ENCODE data around the gene WWOX. TPM values are rescaled to one million over a fixed set of nuclear protein-coding genes. Genes with fewer than 3 reads are reported as not detected.

The WWOX gene
- total RNA-seq, 3 donors from 2014 or later: 11.7 to 18.0 (median 13.8) TPM

GRCh38 chr16:78196502-78196901, 97.0 kb downstream of the WWOX start:
- Histone ChIP-seq H3K36me3 (ENCODE audit: low read depth) (no peaks in the 10 kb centered on the region), H3K9me3 (no peaks in the 10 kb centered on the region), H3K4me3 (no peak overlapping the region), H3K4me1 (ENCODE audit: low read depth) (no peaks in the 10 kb centered on the region)
- DNase-seq (no peak), ATAC-seq (no peak)
- intact Hi-C loops (cut with DNase I, micrococcal nuclease): no loop called here
- no peak for TF ChIP-seq CTCF (IDR thresholded peaks at IDR 0.05)

DNA sequence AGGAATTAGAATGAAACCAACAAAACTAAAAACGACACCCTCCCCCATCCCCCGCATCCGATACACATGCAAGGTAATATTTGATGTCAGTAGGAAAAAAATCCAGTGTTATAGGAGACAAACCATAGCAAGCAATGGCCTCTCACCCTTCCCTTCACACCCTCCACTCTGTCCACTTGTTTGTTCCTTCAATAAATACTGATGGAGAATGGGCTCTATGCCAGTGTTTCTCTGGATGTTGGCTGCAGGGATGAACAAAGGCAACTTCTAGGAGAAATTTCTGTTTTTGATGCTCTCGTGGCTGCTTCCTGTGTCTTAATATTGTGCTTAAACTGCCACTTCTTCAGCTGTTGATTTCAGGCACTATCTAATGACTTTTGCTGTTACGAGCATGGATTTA, 98.8 kb downstream of the WWOX start:
- TF ChIP-seq CTCF (IDR thresholded peaks at IDR 0.05): no peak
- intact Hi-C loops (cut with DNase I, micrococcal nuclease): no loop called here
- Histone ChIP-seq H3K4me3 (no peak overlapping the region), H3K36me3 (ENCODE audit: low read depth) (no peaks in the 10 kb centered on the region), H3K9me3 (no peaks in the 10 kb centered on the region), H3K4me1 (ENCODE audit: low read depth) (no peaks in the 10 kb centered on the region)
- ATAC-seq (no peak), DNase-seq (no peak)

DNA sequence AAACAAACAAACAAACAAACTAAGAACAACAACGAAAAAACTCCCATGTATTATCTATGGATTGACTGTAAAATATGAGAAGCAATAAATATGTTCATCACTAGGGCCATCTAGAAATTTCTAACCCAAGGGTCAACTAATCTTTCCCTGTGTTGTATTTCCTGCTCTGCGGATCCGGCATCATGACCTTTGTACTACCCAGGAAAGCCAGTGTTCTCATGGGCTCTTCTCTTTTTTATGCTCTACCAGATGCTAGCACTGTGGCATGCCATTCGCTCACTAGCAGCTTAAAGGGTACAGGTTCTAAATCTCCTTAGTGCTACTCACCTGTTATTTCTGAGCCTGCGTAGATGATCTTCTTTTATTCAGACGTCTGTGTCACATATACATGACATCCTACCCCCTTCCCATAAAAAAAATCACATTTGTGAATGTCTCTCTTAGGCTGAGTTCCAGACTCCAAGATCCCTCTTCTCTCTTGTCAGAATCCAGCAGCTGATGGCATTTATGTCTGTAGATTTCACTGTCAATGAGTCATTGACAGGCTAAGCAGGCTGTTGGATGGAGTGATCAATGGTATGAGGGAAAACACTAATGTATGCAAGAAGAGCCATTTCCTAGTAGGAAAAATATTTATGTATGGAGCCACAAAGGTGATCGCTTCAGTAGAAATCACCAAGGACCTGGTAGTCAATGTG, 100.0 kb downstream of the WWOX start:
- H3K4me3 ChIP-seq: no peak overlapping the region
- no peaks in the 10 kb centered on the region for H3K36me3 ChIP-seq (ENCODE audit: low read depth)
- no peak for TF ChIP-seq CTCF (IDR thresholded peaks at IDR 0.05)
- no peaks in the 10 kb centered on the region for H3K4me1 ChIP-seq (ENCODE audit: low read depth)
- intact Hi-C loops (cut with DNase I, micrococcal nuclease): no loop called here
- peak in 1 of 3 donors; percentile 50 for DNase-seq
- ATAC-seq: peak; percentile 94
- H3K9me3 ChIP-seq: no peaks in the 10 kb centered on the region

GRCh38 chr16:78200023-78200389, 100.6 kb downstream of the WWOX start:
- intact Hi-C loops (cut with DNase I, micrococcal nuclease): no loop called here
- no peak for TF ChIP-seq CTCF (IDR thresholded peaks at IDR 0.05)
- H3K9me3 ChIP-seq: no peaks in the 10 kb centered on the region
- no peak for ATAC-seq
- H3K4me3 ChIP-seq: no peak overlapping the region
- no peaks in the 10 kb centered on the region for H3K4me1 ChIP-seq (ENCODE audit: low read depth)
- H3K36me3 ChIP-seq (ENCODE audit: low read depth): no peaks in the 10 kb centered on the region
- DNase-seq: no peak

DNA sequence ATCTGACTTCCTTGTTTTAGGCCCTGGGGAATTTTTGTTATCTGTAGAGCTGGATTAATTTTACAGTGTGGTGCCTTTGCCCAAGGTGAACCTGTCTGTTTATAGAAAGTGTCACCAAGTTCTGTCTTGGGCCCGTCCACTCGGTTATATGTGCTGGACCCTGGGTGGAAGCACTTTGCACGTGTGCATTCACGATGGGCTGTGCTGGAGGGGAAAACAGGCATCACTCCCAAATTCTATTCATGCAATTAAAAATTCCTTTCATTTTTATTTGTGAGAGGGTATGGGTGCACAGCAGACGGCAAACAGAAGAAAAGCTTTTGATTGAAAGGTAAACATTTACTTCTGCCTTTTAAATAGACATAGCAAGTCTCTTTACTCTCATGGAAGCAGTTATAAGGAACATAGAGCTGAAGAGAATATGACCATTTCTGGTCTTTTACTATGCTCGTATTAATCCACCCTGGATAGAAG, 101.2 kb downstream of the WWOX start:
- Histone ChIP-seq H3K36me3 (ENCODE audit: low read depth) (no peaks in the 10 kb centered on the region), H3K9me3 (no peaks in the 10 kb centered on the region), H3K4me1 (ENCODE audit: low read depth) (no peaks in the 10 kb centered on the region), H3K4me3 (no peak overlapping the region)
- ATAC-seq (peak; percentile 40), DNase-seq (no peak)
- no peak for TF ChIP-seq CTCF (IDR thresholded peaks at IDR 0.05)
- intact Hi-C loops (cut with DNase I, micrococcal nuclease): no loop called here
